DOHH2 (cell line): Measurements from ENCODE around the gene MOV10L1.

Experiments used
- H3F3A ChIP-seq: fragments of 200-600 bp; sonication (generic), shearing (Covaris generic); 2 replicates; pipeline ENCODE4 v1.6.0; 2016; ENCODE audit warnings: antibody characterized with exemption, mild to moderate bottlenecking; ENCODE audit not compliant: control insufficient read depth, insufficient read depth
- H3K27ac ChIP-seq: fragments of 200-600 bp; sonication (generic); 2 replicates; pipeline ENCODE4 v1.5.1; 2014; ENCODE audit warnings: low read depth, mild to moderate bottlenecking, low read length, moderate library complexity
- H3K27me3 ChIP-seq: fragments of 200-600 bp; sonication (generic); 2 replicates; pipeline ENCODE4 v1.6.1; 2014; ENCODE audit warnings: mild to moderate bottlenecking, low read length, mixed read lengths; ENCODE audit not compliant: control insufficient read depth
- H3K36me3 ChIP-seq: fragments of 200-600 bp; sonication (generic); 2 replicates; pipeline ENCODE4 v1.6.1; 2014; ENCODE audit warnings: mild to moderate bottlenecking, low read length, moderate library complexity, mixed read lengths; ENCODE audit not compliant: control insufficient read depth
- H3K4me1 ChIP-seq: fragments of 200-600 bp; sonication (generic); 2 replicates; pipeline ENCODE4 v1.6.1; 2014; ENCODE audit warnings: mild to moderate bottlenecking, low read length, mixed read lengths; ENCODE audit not compliant: control insufficient read depth
- H3K4me2 ChIP-seq: fragments of 200-600 bp; sonication (generic); 2 replicates; pipeline ENCODE4 v1.6.0; 2014; ENCODE audit warnings: mild to moderate bottlenecking, low read length, moderate library complexity
- H3K4me3 ChIP-seq: fragments of 200-600 bp; sonication (generic); 2 replicates; pipeline ENCODE4 v1.5.1; 2014; ENCODE audit warnings: mild to moderate bottlenecking, low read length, mixed read lengths
- H3K79me2 ChIP-seq: fragments of 200-600 bp; sonication (generic); 2 replicates; pipeline ENCODE4 v1.6.1; 2014; ENCODE audit warnings: mild to moderate bottlenecking, low read length, mixed read lengths; ENCODE audit not compliant: control insufficient read depth
- H3K9me2 ChIP-seq: fragments of 200-600 bp; sonication (generic); replicated peaks from 2 replicates; pipeline ENCODE4 v1.6.1; 2014; ENCODE audit warnings: mild to moderate bottlenecking, low read length, mixed read lengths; ENCODE audit not compliant: control insufficient read depth
- H3K9me3 ChIP-seq: fragments of 200-600 bp; sonication (generic); 2 replicates; pipeline ENCODE4 v1.6.1; 2014; ENCODE audit warnings: antibody characterized with exemption, low read length, mixed read lengths; ENCODE audit not compliant: control insufficient read depth, insufficient read depth
- H4K20me1 ChIP-seq: fragments of 200-600 bp; sonication (generic); 2 replicates; pipeline ENCODE4 v1.6.0; 2014; ENCODE audit warnings: low read depth, mild to moderate bottlenecking, antibody characterized with exemption, low read length, moderate library complexity; ENCODE audit not compliant: control insufficient read depth, insufficient read depth
- CTCF ChIP-seq: fragments of 200-600 bp; sonication (generic); IDR thresholded peaks from one replicate; pipeline ENCODE4 v1.5.1; 2014; ENCODE audit warnings: antibody characterized with exemption, mild to moderate bottlenecking, low read depth, low read length; ENCODE audit not compliant: poor library complexity, severe bottlenecking
- EZH2phosphoT487 ChIP-seq: fragments of 200-600 bp; sonication (generic); IDR thresholded peaks from 2 replicates; pipeline ENCODE4 v1.6.1; 2017; ENCODE audit warnings: borderline replicate concordance, mild to moderate bottlenecking, antibody characterized with exemption, low read length, moderate library complexity, mixed read lengths

Gene MOV10L1

GRCh38 chr22:50081426-50082196, 8.2 kb upstream of the MOV10L1 start:
- no peak for TF ChIP-seq EZH2phosphoT487
- no peak for TF ChIP-seq CTCF
- H3K4me3 ChIP-seq, result no peak overlapping the region
- no peaks in the 10 kb centered on the region for H3K79me2 ChIP-seq
- peaks cover 11% of the 10 kb centered on the region for H3K4me1 ChIP-seq
- H3K36me3 ChIP-seq, result no peaks in the 10 kb centered on the region
- H3K27ac ChIP-seq, result no peak overlapping the region
- no peak overlapping the region for H3K4me2 ChIP-seq
- H3K27me3 ChIP-seq, result peaks cover 5% of the 10 kb centered on the region
- no peaks in the 10 kb centered on the region for H3F3A ChIP-seq
- H4K20me1 ChIP-seq, result no peaks in the 10 kb centered on the region
- no peaks in the 10 kb centered on the region for H3K9me2 ChIP-seq
- no peaks in the 10 kb centered on the region; the same call in 1 of the 2 replicates for H3K9me3 ChIP-seq

GRCh38 chr22:50082197-50082715, 7.5 kb upstream of the MOV10L1 start:
- no peaks in the 10 kb centered on the region for H3K79me2 ChIP-seq
- TF ChIP-seq EZH2phosphoT487 (no peak), CTCF (no peak)
- no peak overlapping the region for H3K4me3 ChIP-seq
- no peaks in the 10 kb centered on the region for H3K36me3 ChIP-seq
- H3K4me2 ChIP-seq, result no peak overlapping the region
- H4K20me1 ChIP-seq, result no peaks in the 10 kb centered on the region
- no peaks in the 10 kb centered on the region for H3K9me2 ChIP-seq
- H3K27ac ChIP-seq, result no peak overlapping the region
- H3K9me3 ChIP-seq, result peaks cover 3% of the 10 kb centered on the region
- peaks cover 5% of the 10 kb centered on the region for H3K27me3 ChIP-seq
- no peaks in the 10 kb centered on the region for H3F3A ChIP-seq
- peaks cover 4% of the 10 kb centered on the region for H3K4me1 ChIP-seq

- no peaks in the 10 kb centered on the region for H3K4me1 ChIP-seq
- H3K4me2 ChIP-seq, result no peak overlapping the region
- no peak for TF ChIP-seq EZH2phosphoT487
- TF ChIP-seq CTCF, result no peak
- H3K36me3 ChIP-seq, result no peaks in the 10 kb centered on the region
- H3K9me2 ChIP-seq, result no peaks in the 10 kb centered on the region
- H3K27me3 ChIP-seq, result peaks cover 5% of the 10 kb centered on the region
- no peak overlapping the region for H3K27ac ChIP-seq
- H3K9me3 ChIP-seq, result peaks cover 11% of the 10 kb centered on the region
- H3K4me3 ChIP-seq, result no peak overlapping the region
- no peaks in the 10 kb centered on the region for H3K79me2 ChIP-seq
- H3F3A ChIP-seq, result no peaks in the 10 kb centered on the region
- no peaks in the 10 kb centered on the region for H4K20me1 ChIP-seq
Observed at GRCh38 chr22:50082961-50083461, 6.8 kb upstream of the MOV10L1 start.
